ENCODE results near the gene TOP3A.

Gene TOP3A

GRCh38 chr17:18253187-18253884 lies 61.5 kb downstream of the TOP3A start:
- no peak for DNase-seq

DNA sequence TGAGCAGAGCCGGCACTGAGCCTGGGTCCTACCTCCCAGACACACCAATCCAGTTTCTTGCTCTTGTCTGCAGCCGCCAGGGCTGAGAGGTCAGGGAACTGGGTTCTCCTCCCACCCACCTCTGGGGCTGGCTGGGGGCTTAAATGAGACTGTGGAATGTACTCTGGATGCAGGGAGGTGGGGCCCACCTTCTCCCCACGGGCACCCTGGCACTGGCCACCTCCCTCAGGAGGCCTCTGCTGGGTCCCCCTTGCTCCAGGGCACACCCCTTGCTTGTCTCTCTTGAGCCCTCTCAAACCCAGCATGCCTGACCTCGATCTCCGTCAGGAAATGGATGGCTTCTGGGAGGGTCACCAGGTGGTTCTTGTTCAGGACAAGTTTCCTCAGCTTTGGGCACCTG lies 62.6 kb downstream of the TOP3A start:
- no peak for DNase-seq

- no peak for DNase-seq
Observed at GRCh38 chr17:18251204-18251603, 63.6 kb downstream of the TOP3A start.

DNA sequence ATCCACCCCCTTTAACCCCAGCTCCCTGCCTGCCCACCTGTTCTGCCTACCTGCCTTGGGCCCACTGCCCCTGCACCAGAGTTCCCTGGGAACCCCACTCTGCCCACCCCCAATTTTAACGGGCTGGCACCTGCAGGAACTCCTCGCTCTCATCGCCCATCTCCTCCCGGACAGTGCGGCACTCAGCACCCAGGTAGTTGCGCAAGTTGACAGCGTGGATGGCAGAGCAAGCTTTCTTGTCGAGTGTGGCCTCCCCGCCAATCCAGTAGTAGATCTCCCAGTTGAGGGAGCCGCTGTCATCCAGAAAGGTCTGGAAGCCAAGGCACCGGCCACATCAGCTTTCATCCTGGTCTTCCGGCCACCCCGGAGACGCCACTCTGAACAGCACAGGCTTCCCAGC lies 64.1 kb downstream of the TOP3A start:
- no peak for DNase-seq

- no peak for DNase-seq
Observed at GRCh38 chr17:18250259-18250658, 64.5 kb downstream of the TOP3A start.

DNA sequence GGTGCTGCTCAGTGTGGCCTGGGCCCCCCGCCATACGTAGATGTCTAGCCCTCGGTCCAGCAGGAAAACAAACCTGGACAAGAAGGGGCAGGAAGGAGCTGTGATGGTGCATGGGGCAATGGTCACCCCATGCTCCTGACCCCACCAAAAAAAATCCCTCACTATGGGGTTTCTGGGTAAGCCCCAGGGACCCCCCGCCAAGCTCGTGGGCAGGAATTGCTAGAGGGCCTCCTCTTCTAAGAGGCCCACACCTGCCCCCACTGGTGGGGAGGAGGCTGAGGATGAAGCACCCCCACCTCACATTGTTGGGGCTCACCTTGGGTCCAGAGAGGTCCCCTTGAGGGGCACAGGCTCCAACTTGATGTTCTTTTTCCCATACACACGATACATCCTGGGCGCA lies 66.0 kb downstream of the TOP3A start:
- DNase-seq = no peak

- DNase-seq = no peak
Observed at GRCh38 chr17:18248300-18248731, 66.5 kb downstream of the TOP3A start.

GRCh38 chr17:18247613-18248001 lies 67.2 kb downstream of the TOP3A start:
- no peak for DNase-seq

DNA sequence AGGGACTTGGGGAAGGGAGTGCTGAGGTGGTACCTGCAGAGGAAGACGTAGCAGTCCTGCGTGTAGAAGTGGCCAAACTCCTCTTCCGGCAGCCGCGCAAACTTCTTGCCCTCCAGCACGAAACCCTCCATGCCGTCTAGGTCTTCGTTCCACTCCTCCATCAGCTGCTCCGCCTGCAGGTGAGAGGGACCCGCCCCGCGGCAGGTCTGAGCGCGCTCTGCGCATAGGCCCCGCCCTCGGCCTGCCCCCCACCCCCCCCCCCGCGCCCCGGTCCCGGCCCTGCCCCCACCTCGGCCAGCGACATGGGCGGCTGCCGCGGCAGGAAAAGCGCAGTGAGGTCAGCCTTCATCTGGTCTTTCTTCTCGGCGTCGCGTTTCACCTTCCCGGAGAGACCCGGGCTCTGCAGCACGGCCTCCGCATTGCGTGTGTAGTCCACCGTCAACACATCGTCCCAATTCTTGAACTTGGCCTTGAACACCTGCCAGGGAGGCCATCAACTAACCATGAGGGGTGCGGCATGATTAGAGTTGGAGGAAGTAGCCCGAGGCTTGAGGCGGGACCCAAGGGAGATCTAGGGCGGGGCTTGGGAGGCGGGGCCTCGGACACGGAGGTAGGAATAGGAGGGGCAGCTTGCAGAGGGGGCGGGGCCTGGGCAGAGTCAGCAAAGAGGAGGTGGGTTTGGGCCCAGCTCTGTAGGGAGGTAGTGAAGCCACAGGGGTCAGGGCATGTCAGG lies 67.7 kb downstream of the TOP3A start:
- no peak for DNase-seq

DNA sequence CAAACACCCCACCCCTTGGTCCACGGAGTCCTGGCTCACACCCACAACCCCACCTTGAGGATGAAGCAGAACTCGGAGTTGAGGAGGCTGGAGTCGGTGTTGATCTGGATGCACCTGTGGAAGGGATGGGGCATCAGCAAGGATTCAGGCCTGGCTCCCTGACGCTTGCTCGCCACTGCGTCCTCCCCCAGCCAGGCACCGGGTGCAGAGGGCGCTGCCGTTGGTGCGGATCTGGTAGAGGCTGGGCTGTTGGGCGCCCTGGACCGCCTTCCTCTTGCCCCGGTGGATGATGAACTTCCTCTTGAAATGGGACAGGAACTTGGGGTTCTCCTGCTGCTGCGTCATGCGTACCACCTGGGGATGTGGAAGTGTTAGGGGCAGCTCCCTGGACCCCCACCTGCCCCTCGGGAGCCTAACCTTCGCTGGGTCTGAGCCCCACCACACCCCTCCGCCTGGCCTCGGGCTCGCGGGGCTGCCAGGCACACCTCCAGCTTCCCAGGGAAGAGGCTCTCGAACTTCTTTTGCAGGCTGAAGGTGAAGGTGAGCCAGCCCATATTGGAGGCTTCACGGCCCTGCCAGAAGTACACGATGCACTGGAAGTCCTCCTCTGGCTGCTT lies 68.6 kb downstream of the TOP3A start:
- no peak for DNase-seq

DNA sequence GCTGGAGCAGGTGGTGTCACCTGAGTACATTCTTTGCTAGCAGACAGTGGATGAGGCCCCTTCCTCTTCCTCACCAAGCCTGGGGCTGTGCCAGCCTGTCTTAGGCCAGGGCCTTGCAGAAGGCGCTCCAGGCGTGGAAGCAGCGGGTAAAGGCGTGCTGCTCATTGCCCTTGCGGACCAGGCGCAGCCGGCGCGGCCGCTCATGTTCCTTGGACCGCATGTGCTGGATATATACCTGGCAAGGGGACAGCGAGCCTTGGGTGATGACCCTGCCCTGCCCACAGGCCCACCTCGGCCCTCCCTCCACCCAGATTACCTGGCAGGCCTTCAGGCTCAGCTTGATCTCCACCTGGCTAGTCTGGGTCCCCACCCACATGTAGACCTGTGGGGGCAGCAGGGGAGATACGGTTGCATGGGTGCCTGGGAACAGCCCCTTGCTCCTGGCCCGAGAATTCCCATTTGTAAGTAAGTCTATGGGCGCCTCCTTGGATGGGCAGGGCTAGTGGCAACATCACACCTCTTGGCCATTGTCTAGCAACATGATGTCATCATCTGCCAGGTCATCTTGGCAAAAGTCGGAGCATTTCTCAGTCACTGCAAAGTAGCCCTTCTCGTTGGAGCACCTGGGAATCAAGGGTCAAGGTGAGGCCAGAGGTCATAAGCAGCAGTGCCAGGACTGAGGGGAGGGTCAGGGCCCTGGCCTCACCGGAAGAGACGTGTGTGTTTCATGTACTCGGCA lies 69.6 kb downstream of the TOP3A start:
- DNase-seq = no peak

DNA sequence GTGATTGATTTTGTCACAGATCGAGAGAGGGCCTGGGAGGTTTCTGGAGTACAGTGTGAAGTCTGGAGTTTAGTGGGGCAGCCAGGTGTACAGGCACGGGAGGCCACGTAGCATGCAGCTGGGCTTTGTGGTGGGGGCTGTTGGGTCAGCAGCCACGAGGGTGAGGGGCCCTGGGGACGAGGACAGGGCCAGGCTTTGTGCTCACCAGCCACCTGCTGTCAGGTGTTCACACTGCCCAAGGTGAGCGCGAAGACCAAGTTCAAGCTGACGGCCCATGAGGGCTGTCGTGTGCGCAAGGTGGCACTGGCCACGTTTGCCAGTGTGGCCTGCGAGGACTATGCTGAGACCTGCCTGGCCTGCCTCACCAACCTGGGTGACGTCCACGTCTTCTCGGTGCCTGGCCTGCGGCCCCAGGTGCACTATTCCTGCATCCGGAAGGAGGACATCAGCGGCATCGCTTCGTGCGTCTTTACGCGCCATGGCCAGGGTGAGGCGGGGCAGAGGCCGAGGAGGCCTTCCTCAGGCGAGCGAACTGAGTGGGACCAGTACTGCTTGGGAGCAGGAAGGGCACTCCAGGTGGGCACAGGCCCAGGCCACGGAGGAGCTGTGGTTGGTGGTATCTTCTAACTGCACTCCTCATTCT lies 73.4 kb downstream of the TOP3A start:
- no peak for DNase-seq

GRCh38 chr17:18240449-18240848 lies 74.3 kb downstream of the TOP3A start:
- DNase-seq = no peak

DNA sequence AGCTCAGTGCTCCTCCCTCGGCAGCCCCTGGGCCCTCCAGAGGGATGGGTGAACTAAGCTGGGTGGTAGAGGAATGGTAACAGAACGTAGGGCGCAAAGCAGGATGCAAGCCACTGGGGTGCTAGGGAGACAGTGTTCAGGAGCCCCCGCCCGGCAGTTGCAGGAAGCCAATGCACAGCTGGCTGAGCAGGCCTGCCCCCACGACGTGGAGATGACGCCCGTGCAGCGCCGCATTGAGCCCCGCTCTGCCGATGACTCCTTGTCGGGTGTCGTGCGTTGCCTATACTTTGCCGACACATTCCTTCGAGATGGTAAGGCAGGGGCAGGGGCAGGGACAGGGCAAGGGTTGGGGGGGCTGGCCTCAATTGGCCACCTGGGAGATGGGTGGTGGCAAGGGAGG lies 76.5 kb downstream of the TOP3A start:
- no peak for DNase-seq

DNA sequence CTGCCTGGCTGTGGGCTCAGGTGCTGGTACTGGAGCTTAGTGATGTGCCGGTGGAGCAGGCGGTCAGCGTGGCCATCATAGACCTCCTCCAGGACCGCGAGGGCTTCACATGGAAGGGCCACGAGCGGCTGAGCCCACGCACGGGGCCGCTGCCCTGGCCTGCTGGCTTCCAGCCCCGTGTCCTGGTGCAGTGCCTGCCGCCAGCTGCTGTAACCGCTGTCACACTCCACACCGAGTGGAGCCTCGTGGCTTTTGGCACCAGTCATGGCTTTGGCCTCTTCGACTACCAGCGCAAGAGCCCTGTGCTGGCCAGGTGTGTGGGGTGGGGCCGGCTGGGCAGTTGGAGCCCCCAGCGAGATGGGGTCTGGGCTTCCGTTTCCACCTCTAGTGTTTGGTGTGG lies 77.3 kb downstream of the TOP3A start:
- DNase-seq = no peak

DNA sequence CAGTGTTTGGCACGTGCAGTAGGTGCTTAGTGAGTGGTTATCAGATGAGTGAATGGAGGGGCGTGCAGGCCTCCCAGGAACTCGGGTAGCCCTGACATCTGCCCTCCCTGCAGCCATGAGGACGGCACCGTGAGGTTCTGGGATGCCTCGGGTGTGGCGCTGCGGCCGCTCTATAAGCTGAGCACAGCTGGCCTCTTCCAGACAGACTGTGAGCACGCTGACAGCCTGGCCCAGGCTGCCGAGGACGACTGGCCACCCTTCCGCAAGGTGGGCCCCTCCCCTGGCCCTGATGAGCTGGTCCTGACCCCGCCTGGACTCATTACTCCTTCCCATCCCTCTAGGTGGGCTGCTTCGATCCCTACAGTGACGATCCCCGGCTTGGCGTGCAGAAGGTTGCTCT lies 78.3 kb downstream of the TOP3A start:
- DNase-seq = no peak

- no peak for DNase-seq
Observed at GRCh38 chr17:18235743-18236256, 79.0 kb downstream of the TOP3A start.

DNA sequence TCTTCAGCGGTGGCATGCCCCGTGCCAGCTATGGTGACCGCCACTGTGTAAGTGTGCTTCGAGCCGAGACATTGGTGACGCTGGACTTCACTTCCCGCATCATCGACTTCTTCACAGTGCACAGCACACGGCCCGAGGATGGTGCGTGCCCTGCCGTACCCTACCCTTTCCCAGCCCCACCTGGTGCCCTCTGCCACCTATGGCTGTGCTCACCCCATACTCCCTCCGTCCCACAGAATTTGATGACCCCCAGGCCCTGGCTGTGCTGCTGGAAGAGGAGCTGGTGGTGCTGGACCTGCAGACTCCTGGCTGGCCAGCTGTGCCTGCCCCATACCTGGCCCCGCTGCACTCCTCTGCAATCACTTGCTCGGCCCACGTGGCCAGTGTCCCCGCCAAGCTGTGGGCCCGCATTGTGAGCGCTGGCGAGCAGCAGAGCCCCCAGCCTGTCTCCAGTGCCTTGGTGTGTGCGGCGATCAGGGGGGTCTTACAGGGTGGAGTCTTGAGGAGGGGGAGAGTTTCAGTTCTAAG lies 79.9 kb downstream of the TOP3A start:
- no peak for DNase-seq

DNA sequence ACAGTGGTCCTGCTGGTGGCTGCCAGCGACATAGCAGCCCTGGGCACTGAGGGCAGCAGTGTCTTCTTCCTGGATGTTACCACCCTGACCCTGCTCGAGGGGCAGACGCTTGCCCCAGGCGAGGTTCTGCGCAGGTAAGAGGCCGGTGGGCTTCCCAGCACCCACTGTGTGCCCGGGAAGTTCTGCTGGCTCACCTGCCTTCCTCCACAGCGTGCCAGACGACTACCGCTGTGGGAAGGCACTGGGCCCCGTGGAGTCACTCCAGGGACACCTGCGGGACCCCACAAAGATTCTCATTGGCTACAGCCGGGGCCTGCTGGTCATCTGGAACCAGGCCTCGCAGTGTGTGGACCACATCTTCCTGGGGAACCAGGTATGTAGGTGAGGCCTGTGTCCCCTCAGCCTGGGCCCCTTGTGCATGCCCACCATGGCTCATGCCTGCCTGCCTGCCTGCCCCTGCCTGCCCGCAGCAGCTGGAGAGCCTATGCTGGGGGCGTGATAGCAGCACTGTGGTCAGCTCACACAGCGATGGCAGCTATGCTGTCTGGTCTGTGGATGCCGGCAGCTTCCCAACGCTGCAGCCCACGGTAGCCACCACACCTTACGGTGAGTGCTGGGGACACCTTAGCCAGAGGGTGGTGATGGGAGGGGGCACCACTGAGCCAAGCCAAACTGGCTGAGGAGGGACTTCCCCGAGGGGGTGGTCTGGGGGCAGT lies 80.8 kb downstream of the TOP3A start:
- no peak for DNase-seq

GRCh38 chr17:18231164-18231563 lies 83.6 kb downstream of the TOP3A start:
- no peak for DNase-seq

- no peak for DNase-seq
Observed at GRCh38 chr17:18230288-18231141, 84.3 kb downstream of the TOP3A start.
